G401 (cell line): Measurements from ENCODE around the gene CPD. TPM values are rescaled to one million over a fixed set of nuclear protein-coding genes. Genes with fewer than 3 reads are reported as not detected.
"Not testable (repeated sequence)": the region's sequence is repeated elsewhere in the genome, so short reads cannot be mapped to it uniquely, and the experiment has no call there.

Experiments used
- DNase-seq: peaks from one replicate; pipeline ENCODE4 v3.0.0-alpha.2; 2015; ENCODE audit warnings: low spot score
- in situ Hi-C: cut with HindIII; loops from 2 replicates; pipeline ENCODE4 v1.10.0; 2016; ENCODE audit warnings: low sequenced_read_pairs, mixed read lengths
- total RNA-seq: library from RNA; depleted of rRNA; stranded (reverse); fragments of >200 nt; shearing (Covaris generic); gene quantifications from 2 replicates; pipeline ENCODE4 v1.2.3, GENCODE V29; 2014

The CPD gene
- total RNA-seq, 1 experiment from 2014 or later = 38.6 TPM

DNA sequence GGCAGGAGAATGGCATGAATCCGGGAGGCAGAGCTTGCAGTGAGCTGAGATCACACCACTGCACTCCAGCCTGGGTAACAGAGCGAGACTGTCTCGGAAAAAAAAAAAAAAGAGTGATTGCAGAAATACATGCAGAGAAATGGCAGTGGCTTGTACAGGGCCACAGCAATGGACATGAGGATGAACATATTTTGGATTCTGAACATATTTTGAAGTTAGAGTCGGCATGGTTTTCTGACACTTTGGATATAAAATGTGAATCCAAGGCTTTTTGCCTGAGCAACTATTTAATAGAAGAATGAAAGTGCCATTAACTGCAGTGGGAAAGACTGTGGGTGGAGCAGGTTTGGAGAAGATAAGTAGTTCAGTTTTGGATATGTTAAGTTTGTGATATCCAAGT, 35.8 kb downstream of the CPD start:
- no peak for DNase-seq
- in situ Hi-C loops = no loop called here

GRCh38 chr17:30415491-30415890, 36.8 kb downstream of the CPD start:
- in situ Hi-C loops = no loop called here
- DNase-seq = no peak

- DNase-seq, in situ Hi-C loops: not testable (repeated sequence)
Measured at GRCh38 chr17:30418070-30418469, 39.3 kb downstream of the CPD start.

DNA sequence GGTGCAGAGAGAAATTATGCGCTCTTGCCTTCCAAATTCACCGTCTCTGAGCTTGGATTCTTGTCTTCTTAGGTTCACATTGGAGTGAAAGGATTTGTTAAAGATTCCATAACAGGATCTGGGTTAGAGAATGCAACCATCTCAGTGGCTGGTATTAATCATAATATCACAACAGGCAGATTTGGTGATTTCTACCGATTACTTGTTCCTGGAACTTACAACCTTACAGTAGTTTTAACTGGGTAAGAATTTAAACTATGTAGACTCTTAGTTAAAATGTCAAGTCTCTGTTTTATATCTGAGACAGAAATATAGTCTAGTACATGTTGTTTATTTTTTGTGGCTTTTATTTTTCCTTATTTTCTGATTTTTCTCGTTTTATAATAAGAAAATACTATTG, 42.9 kb downstream of the CPD start:
- in situ Hi-C loops = no loop called here
- DNase-seq = no peak

DNA sequence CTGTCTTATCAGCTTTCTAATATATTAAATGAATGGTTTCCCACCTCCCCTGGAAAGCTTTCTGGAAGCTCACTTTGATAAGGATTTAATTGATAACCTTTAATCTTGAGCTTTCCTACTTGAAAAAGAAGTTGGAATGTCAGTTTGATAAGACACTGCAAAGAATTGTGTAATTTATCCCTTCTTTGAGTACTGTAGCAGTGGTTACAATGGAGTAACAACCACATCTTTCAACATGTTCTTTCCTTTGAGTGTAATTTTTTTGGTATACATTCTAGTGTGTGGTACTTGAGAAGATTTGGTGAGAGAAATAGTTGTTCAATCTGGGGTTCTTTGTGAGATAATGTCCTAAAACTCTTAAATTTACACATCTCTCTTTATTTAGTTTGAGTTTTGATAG, 43.4 kb downstream of the CPD start:
- in situ Hi-C loops = no loop called here
- DNase-seq = no peak

- no peak for DNase-seq
- in situ Hi-C loops = no loop called here
Measured at GRCh38 chr17:30424471-30424870, 45.7 kb downstream of the CPD start.

DNA sequence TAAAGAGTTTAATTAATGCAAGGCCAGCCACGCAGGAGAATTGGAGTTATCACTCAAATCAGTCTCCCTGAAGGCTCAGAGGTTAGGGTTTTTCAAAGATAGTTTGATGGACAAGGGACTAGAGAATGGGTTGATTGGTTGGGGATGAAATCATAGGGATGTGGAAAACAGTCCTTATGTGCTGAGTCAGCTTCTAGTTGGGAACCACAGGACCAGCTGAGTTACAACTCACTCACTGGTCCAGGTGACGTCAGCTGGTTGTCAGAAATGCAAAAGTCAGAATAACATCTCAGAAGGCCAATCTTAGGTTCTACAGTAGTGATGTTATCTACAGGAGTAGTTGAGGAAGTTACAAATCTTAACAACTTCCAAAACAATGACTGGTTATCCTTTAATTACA, 47.6 kb downstream of the CPD start:
- no peak for DNase-seq
- in situ Hi-C loops = no loop called here

GRCh38 chr17:30427611-30428010, 48.9 kb downstream of the CPD start:
- in situ Hi-C loops = no loop called here

DNA sequence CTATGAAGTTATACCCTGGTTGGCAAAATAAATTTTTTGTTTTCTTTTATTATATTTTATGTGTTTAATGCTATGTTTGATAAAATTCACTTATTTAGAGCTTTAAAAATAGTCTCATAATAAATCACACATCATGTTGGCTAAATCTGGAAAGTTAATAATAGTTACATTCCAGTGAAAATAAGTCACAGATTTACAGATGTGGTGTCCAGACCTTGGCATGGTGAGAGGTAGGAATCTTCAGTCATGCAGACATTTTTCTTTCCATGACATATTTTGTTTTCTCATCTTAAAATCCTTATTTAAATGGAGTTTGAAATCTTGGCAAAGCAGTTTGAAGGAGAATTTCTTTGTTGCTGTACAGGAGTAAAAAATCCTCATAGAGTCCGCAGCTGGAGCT, 50.4 kb downstream of the CPD start:
- in situ Hi-C loops = no loop called here
- no peak for DNase-seq

More at GRCh38 chr17:30427611-30428010, 48.9 kb downstream of the CPD start:
- DNase-seq = no peak

GRCh38 chr17:30433514-30433913, 54.8 kb downstream of the CPD start:
- in situ Hi-C loops = no loop called here
- DNase-seq = no peak

- no peak for DNase-seq
- in situ Hi-C loops = no loop called here
Measured at GRCh38 chr17:30436729-30437128, 58.0 kb downstream of the CPD start.

- in situ Hi-C loops = no loop called here
- no peak for DNase-seq
Measured at GRCh38 chr17:30443721-30444120, 65.0 kb downstream of the CPD start.

GRCh38 chr17:30446640-30447039, 67.9 kb downstream of the CPD start:
- in situ Hi-C loops, DNase-seq: not testable (repeated sequence)

- in situ Hi-C loops = no loop called here
- peak; percentile 79 for DNase-seq
Measured at GRCh38 chr17:30449480-30449879, 70.8 kb downstream of the CPD start.

DNA sequence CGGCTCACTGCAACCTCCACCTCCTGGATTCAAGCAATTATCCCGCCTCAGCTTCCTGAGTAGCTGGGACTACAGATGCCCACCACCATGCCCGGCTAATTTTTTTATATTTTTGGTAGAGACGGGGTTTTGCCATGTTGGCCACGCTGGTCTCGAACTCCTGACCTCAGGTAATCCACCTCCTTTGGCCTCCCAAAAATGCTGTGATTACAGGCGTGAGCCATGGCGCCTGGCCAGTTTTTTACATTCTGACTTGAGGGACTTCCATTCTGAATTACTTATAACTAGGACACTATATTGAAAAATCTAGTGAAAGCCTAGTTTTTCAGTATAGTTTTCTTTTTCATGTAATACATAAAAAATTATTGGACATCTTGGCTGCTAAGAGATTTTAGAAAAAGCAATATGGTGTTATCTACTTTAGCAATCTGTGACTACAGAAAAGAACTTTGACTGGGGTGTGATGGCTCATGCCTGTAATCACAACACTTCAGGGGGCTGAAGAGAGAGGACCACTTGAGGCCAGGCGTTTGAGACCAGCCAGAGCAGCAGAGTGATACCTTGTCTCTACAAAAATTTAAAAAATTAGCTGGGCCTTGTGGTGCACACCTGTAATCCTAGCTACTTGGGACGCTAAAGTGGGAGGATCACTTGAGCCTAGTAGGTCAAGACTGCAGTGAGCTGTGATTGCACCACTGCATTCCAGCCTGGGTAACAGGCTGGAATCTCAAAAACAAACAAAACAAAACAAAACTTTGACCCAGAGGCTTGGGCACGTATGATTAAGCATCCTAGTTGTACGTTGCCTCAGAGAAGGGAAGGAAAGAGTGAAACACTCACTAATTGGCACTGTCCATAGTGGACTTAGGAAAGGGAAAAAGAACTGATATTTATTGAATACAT, 71.6 kb downstream of the CPD start:
- no peak for DNase-seq
- in situ Hi-C loops = no loop called here

GRCh38 chr17:30454635-30455034, 75.9 kb downstream of the CPD start:
- DNase-seq = no peak
- in situ Hi-C loops = no loop called here

DNA sequence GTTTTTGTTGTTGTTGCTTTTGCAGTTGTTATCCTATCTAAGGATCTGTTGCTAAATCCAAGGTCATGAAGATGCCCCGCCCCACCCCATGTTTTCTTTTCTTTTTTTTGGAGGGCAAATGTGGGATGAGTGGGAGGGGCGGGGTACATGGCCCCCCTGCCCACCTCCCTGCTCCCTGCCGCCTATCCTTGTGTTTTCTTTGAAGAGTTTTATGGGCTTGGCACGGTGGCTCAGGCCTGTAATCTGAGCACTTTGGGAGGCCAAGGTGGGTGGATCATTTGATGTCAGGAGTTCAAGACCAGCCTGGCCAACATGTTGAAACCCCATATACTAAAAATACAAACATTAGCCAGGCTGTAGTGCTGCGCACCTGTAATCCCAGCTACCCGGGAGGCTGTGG, 79.6 kb downstream of the CPD start:
- no peak for DNase-seq

GRCh38 chr17:30458797-30459413, 80.2 kb downstream of the CPD start:
- DNase-seq, in situ Hi-C loops: not testable (repeated sequence)

More for the DNA sequence above, 79.6 kb downstream of the CPD start:
- in situ Hi-C loops = no loop called here

GRCh38 chr17:30468465-30468864, 89.7 kb downstream of the CPD start:
- DNase-seq = no peak
- in situ Hi-C loops = no loop called here

GRCh38 chr17:30472238-30472890, 93.6 kb downstream of the CPD start:
- DNase-seq = no peak

More at GRCh38 chr17:30472238-30472890, 93.6 kb downstream of the CPD start:
- in situ Hi-C loops = no loop called here
